HG02852 (cell line): Measurements from ENCODE around the gene OR4D1.

Experiments used
- ATAC-seq: cut with Tn5 transposase; IDR thresholded peaks from one replicate; pipeline ENCODE4 v1.9.1; 2021; ENCODE audit warnings: mild to moderate bottlenecking, moderate library complexity; ENCODE audit not compliant: unreplicated experiment

The OR4D1 gene

DNA sequence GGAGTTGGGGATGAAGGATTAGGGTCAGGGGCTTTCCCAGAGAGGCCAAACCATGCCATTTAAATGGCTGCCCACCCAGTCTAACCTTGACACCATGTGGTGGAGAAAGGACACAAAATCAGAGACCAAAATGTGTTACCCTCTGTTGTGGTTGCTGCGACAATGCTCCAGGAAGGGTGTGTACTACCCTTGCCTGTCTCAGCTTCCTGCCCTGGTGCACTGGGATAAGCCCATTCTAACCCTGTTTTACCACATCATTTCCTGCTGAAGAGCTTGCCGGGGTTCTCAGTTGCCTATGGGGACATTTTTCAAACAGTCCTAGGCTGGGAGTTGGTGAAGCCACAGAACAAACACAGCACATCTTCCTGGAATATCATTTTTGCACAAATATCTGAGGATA, 4.9 kb downstream of the OR4D1 start:
- ATAC-seq: no peak

- ATAC-seq: no peak
These were observed 5.5 kb downstream of the OR4D1 start for GRCh38 chr17:58153671-58154070.

DNA sequence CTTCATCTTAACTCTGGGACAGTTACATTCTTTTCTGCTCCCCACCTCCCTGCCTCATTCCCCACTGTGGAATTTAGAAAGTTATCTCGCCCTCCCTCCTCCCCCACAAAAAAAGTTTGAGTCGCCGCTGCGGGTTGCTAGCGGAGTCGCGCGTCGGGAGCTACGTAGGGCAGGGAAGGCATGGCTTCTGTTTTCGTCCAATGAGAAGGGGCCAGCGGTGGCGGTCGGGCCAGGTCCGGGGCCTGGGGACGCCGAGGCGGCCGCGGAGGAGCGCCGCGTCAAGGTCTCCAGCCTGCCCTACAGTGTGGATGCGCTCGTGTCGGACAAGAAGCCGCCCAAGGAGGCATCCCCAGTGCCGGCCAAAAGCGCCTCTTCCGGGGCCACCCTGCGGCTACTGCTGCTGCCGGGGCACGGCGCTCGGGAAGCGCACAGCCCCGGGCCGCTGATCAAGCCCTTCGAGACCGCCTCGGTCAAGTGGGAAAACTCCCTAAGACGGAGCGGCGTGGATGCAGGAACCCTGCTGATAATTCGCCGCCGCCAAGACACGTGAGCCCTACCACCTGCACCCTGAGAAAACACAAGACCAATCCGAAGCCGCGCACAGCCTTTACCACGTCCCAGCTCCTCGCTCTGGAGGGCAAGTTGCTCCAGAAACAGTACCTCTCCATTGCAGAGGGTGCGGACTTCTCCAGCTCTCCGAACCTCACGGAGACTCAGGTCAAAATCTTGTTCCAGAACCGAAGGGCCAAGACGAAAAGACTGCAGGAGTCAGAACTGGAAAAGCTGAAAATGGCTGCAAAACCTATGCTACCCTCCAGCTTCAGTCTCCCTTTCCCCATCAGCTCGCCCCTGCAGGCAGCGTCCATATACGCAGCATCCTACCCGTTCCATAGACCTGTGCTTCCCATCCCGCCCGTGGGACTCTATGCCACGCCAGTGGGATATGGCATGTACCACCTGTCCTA, 8.9 kb downstream of the OR4D1 start:
- no peak for ATAC-seq

- ATAC-seq: no peak
These were observed 10.0 kb downstream of the OR4D1 start for GRCh38 chr17:58158181-58158580.

GRCh38 chr17:58161566-58161965, 13.4 kb downstream of the OR4D1 start:
- ATAC-seq: no peak

- ATAC-seq: no peak
These were observed 17.8 kb downstream of the OR4D1 start for GRCh38 chr17:58165981-58166380.

- ATAC-seq: no peak
These were observed 18.5 kb downstream of the OR4D1 start, which contains the start of gene OR4D2 for GRCh38 chr17:58166682-58167081. TSS of gene OR4D2 (plus strand) at chr17:58166982. CDS start at chr17:58169656, 2,674 bp downstream.

DNA sequence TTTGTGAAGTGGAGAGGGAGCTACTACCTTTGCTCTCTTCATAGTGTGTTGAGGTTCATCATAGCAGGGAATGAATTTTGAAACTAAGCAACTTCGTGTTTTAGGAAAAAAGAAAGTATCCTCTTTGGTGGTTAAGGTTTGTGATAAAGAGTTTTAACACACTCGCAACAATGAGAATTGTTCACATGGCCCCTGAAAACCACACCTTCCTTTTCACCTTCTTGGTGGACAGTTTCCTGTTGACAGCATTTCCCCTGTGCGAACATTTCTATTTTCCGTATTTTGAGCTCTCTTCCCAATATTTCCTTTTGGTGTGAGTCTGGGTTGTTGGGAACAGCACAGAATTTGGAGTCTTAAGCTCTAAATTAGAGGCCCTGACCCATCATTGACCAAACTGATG, 22.4 kb downstream of the OR4D1 start:
- no peak for ATAC-seq

DNA sequence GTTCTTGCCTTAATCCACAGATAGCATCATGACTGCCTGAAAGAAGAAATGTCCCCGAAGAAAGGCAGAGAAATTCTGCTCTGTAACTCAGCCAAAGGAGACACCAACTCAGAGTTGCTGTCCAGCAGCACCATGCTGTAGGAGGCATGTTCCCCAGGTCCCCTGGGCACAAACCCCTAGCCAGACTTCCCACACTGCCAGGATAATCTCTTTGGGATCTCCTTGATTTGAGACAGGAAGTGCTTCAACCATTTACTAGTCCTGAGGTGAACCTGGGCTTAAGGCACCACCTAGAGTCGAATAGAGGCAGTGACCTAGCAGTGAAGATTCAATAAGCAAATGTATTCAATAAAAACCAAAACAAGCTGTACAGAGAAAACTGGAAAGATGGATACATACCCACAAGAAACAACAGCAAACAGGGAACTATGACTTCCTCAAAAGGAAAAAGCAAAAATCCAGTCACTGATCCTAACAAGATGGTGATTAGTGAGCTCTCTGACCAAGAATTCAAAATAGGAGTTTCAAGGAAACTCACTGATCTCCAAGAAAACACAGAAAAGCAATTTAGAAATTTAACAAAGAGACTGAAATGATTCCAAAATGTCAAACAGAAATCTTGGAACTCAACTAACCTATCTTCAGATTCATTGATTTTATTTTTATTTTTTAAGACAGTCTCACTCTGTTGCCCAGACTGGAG, 24.3 kb downstream of the OR4D1 start:
- no peak for ATAC-seq

- no peak for ATAC-seq
These were observed 26.7 kb downstream of the OR4D1 start for GRCh38 chr17:58174871-58175270.

DNA sequence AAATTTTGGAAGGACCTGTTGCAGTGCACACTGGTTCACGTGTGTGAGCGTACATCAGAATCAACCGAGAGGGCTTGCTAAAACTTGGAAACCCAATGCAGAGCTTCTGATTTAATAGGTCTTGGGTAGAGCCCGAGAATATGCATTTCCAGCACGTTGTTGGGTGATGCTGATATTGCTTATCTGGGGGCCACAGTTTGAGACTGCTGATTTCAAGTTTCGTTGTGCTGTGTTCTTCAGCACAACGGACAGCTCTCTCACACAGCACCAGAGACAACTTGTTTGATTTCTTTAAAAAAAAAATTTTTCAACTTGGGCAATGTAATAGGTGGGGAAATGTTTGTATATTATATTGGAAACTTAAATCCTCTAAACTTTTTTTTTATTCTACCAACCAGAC, 28.0 kb downstream of the OR4D1 start:
- ATAC-seq: no peak

- no peak for ATAC-seq
These were observed 33.6 kb downstream of the OR4D1 start for GRCh38 chr17:58181796-58182195.

DNA sequence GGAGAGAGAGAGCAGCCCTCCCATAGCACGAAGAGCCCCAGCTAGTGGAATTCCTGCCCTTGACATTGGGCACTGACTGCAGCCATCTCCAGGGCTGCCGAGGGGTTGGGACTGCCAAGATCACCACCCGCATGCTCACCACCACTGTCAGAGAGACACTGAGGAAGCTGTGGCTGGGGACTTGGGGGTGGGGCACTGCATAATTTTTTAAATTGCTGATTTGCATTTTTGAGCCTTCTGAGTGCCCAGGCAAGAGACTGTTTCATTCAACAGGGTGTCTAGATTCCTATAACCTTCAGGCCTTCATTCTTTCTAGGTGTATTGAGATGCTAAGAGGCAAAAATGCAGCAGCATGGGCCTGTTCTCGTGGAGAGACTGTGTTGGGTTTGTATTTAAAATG, 35.3 kb downstream of the OR4D1 start:
- no peak for ATAC-seq

DNA sequence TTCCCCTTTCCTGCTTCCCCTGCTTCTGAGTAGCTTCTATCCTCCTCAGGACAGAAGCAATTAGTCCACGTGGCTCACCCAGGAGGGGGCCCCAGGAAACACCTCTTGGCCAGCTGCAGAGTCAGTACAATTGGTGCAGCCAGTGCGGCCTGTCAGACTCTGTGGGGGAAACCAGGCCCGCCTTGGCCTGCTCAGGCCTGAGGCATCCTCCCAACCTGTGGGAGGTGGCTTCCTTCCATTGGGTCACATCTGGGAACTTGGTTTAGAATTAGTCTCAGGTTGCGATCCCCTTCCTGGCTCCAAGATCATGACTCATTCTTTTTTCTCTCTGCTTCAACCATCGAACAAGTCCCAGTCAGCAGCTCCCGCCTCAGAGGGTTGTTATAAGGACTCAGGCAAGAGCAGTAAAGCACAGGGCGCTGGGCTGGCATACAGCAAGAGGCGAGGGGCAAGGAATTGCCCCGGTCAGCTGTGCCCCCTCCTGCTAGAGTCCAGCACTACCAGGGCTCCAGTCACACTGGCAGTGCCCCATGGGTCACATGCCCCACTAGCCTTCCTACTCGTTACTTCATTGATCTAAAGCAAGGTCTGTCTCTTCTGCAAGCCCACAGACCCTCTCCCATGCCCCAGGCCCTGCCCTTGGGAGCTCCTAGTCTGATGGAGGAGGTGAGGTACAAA, 36.3 kb downstream of the OR4D1 start:
- no peak for ATAC-seq

- no peak for ATAC-seq
These were observed 37.0 kb downstream of the OR4D1 start for GRCh38 chr17:58184986-58185761.

DNA sequence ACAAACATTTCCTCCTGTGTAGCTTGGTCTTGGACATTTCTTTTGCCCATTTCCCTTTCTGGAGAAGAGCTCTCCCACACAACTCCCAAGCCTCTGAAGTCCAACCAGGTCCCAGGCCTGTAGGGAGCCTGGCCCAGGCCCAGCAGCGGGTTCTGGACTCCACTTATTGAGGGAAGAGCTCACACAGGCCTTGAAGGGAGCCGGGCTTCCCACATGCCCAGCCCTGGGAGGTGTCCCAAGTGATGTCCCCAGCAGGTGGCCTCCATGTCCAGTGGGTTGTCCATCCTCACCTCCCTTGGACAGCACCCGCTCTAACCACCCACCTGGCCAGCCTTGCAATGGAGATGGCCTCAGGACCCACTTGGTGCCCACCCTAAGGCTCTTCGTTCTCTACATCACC, 38.4 kb downstream of the OR4D1 start:
- ATAC-seq: no peak

DNA sequence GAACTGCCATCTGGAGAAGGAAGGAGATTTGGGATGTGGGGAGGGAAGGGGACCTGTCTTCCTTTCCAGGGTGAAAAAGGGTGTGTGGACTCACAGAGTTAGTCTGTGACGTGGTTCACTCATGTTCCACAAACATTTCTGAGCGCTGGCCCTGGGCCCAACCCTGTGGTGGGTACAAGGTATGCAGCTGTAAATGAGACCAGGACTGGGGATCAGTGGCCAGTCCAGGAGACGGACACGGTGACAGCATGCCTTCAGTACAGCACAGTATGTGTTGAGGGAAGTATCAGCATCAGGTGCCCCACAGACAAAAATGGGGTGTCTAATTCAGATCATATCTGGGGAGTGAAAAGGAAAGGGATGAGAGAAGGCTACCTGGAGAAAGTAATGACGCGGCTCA, 38.9 kb downstream of the OR4D1 start:
- no peak for ATAC-seq

DNA sequence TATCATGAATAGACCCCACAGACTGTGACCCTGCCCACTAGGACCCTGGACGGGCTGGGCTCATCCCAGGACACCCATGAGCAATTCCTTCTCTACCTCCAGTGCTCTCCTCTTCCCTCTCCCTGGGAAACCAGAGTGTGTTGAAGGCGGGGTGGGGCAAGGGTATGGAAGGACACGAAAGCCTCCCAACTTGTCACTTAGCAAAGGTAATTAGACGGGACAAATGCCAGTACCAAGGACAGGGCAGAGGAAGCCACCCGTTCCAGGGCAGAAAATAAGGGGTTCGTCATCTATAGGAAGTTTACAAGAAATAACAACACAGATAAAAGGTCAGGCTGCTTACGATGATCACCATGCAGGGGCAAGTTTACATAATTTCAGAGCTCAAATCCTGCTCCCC, 39.5 kb downstream of the OR4D1 start:
- no peak for ATAC-seq

DNA sequence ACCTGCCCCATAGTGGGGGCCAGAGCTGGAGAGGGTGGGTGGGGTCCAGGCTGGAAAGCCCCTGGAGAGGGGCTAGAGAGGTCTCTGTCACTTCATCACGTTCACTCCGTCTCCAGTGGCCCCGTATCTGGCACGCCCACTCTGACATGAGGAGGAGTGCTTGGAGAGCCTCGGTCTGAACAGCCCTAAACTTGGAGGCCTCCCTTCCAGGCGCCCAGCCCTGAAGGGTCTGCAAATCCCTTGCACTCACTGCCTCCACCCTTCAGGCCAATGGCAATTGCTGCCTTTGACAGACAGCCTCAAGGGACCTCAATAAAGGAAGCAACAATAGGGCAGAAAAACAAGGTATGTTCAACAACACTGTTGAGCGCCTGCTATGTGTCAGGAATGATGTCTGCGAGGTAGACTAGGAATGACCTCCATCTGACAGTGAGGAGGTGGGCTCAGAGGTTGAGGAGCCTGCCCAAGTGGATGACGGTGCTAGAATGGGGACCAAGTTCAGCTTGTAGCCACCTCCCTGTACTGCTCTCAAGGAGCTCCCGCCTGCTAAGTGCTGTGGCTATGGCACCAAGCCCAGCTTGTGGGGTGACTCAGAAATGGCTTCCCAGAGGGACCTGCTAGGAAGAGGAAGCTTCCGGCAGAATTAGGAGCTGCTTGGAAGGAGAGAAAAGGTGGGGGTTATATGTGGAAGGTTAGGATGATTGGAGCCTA, 41.4 kb downstream of the OR4D1 start:
- no peak for ATAC-seq

DNA sequence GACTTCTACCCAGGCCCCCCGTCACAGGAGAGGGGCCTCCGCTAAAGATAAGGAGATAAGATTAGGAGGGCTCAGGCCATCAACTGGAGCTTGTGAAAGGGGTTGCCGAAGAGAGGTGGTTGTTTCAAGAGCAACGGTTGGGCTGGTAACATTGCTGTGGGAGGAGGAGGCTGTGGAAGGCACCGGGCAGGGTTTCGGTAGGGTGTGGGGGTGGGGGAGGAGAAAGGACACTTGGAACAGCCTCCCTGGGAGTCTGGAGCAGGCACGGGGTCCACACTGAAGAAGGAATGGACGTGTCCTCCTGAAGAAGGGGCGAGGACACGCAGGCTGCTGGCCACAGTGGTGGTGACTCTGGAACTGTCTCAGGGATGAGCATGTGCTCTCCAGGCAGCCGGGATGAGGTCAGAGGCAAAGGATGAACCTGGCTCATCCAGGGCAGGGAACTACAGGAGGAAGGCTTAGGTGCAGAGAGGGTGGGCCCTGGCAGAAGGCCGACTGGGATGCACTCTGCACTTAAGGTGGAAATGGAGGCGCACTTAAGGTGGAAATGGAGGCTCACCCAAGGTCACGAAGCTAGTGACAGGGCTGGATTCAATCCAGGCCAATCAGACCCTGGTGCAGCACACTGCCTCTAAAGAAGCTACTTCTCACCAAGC, 43.2 kb downstream of the OR4D1 start:
- no peak for ATAC-seq
